C4-2B (cell line): ENCODE results near the gene SYNDIG1.

Experiments
- H3K27ac ChIP-seq: fragments of 450-650 bp; 2 replicates; pipeline ENCODE4 v1.5.1; 2017
- CTCF ChIP-seq: fragments of 450-650 bp; conservative IDR thresholded peaks from 2 replicates; pipeline ENCODE4 v1.5.1; 2017; ENCODE audit warnings: mild to moderate bottlenecking
- ZFX ChIP-seq: fragments of 450-650 bp; IDR thresholded peaks from 2 replicates; pipeline ENCODE4 v1.6.1; 2017

Gene SYNDIG1

GRCh38 chr20:24439737-24440387 is 29.6 kb upstream of the SYNDIG1 start:
- H3K27ac ChIP-seq: no peak overlapping the region
- no peak for TF ChIP-seq CTCF
- no peak for TF ChIP-seq ZFX

- no peak overlapping the region for H3K27ac ChIP-seq
- TF ChIP-seq ZFX (no peak), CTCF (no peak)
Measured at GRCh38 chr20:24441661-24442060, 27.8 kb upstream of the SYNDIG1 start.

GRCh38 chr20:24442909-24443308 is 26.5 kb upstream of the SYNDIG1 start:
- no peak overlapping the region for H3K27ac ChIP-seq
- TF ChIP-seq CTCF (no peak), ZFX (no peak)

- no peak overlapping the region for H3K27ac ChIP-seq
- TF ChIP-seq CTCF: no peak
- no peak for TF ChIP-seq ZFX
Measured at GRCh38 chr20:24443436-24443835, 26.0 kb upstream of the SYNDIG1 start.

GRCh38 chr20:24444526-24445190 is 24.8 kb upstream of the SYNDIG1 start:
- TF ChIP-seq ZFX (no peak), CTCF (no peak)
- H3K27ac ChIP-seq: no peak overlapping the region

- H3K27ac ChIP-seq: no peak overlapping the region
- TF ChIP-seq CTCF (no peak), ZFX (no peak)
Measured at GRCh38 chr20:24445510-24446170, 23.8 kb upstream of the SYNDIG1 start.

GRCh38 chr20:24446811-24447210 is 22.6 kb upstream of the SYNDIG1 start:
- no peak overlapping the region for H3K27ac ChIP-seq
- TF ChIP-seq CTCF (no peak), ZFX (no peak)
